ENCODE results near the gene RNPEPL1. TPM values are rescaled to one million over a fixed set of nuclear protein-coding genes. Genes with fewer than 3 reads are reported as not detected.

RNPEPL1 gene
- total and polyA plus RNA-seq, 10 of the 15 experiments (the other 5 are each of a cell fraction or from before 2014, with no cell fraction given), result 0.24 to 49.5 (median 6.8) TPM

- in situ Hi-C loops (cut with MboI) (no loop called here), intact Hi-C loops (cut with micrococcal nuclease; ENCODE audit: unreplicated experiment) (no loop called here)
- Histone ChIP-seq H3K9me3 (replicated peaks; ENCODE audit: control insufficient read depth, insufficient read depth, low read length) (peaks cover 7% of the 10 kb centered on the region; the same call in 2 of the 3 replicates), H3K36me3 (ENCODE audit: control insufficient read depth in 2 of 2, insufficient read depth in 2 of 2, low read length in 1 of 2) (no peaks in the 10 kb centered on the region), H3K4me2 (ENCODE audit: control insufficient read depth, insufficient read depth) (no peak overlapping the region), H3K4me3 (no peak overlapping the region), H3K9ac (ENCODE audit: control insufficient read depth, insufficient read depth, low read length) (no peak overlapping the region), H3K27me3 (replicated peaks in 1 of 2; ENCODE audit: control insufficient read depth in 2 of 2, insufficient read depth in 2 of 2, low read length in 1 of 2) (no peaks in the 10 kb centered on the region), H4K20me1 (ENCODE audit: control insufficient read depth, insufficient read depth) (no peaks in the 10 kb centered on the region), H3K27ac (ENCODE audit: control insufficient read depth, insufficient read depth) (no peak overlapping the region), H2AFZ (ENCODE audit: control insufficient read depth, low read depth, low read length) (no peak overlapping the region), H3K4me1 (ENCODE audit: control insufficient read depth, insufficient read depth, low read length) (no peaks in the 10 kb centered on the region), H3K79me2 (ENCODE audit: control insufficient read depth, insufficient read depth, low read length) (no peaks in the 10 kb centered on the region)
- no TSS peak for BruUV-seq (replicated peaks)
- ChIA-PET RAD21 (ENCODE audit: unreplicated experiment) (no interaction called here), CTCF (interaction anchor here (1.1 kb wide), 1 partner anchor 18 kb away, joined by 3 read pairs; no protein-coding TSS in a partner anchor), POLR2A (no interaction called here), SMC1A (ENCODE audit: uncharacterized antibody, unreplicated experiment) (no interaction called here)
- TF ChIP-seq, protein P1, sequence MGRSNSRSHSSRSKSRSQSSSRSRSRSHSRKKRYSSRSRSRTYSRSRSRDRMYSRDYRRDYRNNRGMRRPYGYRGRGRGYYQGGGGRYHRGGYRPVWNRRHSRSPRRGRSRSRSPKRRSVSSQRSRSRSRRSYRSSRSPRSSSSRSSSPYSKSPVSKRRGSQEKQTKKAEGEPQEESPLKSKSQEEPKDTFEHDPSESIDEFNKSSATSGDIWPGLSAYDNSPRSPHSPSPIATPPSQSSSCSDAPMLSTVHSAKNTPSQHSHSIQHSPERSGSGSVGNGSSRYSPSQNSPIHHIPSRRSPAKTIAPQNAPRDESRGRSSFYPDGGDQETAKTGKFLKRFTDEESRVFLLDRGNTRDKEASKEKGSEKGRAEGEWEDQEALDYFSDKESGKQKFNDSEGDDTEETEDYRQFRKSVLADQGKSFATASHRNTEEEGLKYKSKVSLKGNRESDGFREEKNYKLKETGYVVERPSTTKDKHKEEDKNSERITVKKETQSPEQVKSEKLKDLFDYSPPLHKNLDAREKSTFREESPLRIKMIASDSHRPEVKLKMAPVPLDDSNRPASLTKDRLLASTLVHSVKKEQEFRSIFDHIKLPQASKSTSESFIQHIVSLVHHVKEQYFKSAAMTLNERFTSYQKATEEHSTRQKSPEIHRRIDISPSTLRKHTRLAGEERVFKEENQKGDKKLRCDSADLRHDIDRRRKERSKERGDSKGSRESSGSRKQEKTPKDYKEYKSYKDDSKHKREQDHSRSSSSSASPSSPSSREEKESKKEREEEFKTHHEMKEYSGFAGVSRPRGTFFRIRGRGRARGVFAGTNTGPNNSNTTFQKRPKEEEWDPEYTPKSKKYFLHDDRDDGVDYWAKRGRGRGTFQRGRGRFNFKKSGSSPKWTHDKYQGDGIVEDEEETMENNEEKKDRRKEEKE (IDR thresholded peaks at IDR 0.05), result no peak
- TF ChIP-seq EZH2 (IDR thresholded peaks at IDR 0.05; ENCODE audit: borderline replicate concordance, control insufficient read depth, low read depth, low read length), result no peak
- no peak for TF ChIP-seq ZSCAN29 (IDR thresholded peaks at IDR 0.05)
- no peak for TF ChIP-seq RFX5 (IDR thresholded peaks at IDR 0.05; ENCODE audit: low read depth, low read length)
- peak; percentile 99 for TF ChIP-seq CBX5 (IDR thresholded peaks at IDR 0.05; ENCODE audit: low read depth)
- no peak for TF ChIP-seq PAX8 (IDR thresholded peaks at IDR 0.05)
- no peak for TF ChIP-seq STAT1 (conservative IDR thresholded peaks at IDR 0.05)
- TF ChIP-seq, protein P2, sequence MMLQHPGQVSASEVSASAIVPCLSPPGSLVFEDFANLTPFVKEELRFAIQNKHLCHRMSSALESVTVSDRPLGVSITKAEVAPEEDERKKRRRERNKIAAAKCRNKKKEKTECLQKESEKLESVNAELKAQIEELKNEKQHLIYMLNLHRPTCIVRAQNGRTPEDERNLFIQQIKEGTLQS (IDR thresholded peaks at IDR 0.05; ENCODE audit: borderline replicate concordance, extremely low read depth, low read depth, low read length), result no peak
- ATAC-seq, result no peak
- WGBS (ENCODE audit: insufficient coverage, insufficient replicate concordance, low lambda C conversion rate, missing lambda C conversion rate), result 100% methylated on average over 1 of the region's 1 CpG
- FAIRE-seq, result no peak
- DNase-seq (ENCODE audit: low read depth, low spot score), result no peak
Measured at GRCh38 chr2:240532031-240532775, 36.1 kb upstream of the RNPEPL1 start.

Data from GM12878 (cell line).